Embryonic facial prominence (tissue), 1 donor: ENCODE results near the gene PACRG.

Source experiments
- DNase-seq: peaks from one replicate; pipeline ENCODE4 v3.0.0-alpha.2; 2016; ENCODE audit errors: extremely low spot score

Gene PACRG

DNA sequence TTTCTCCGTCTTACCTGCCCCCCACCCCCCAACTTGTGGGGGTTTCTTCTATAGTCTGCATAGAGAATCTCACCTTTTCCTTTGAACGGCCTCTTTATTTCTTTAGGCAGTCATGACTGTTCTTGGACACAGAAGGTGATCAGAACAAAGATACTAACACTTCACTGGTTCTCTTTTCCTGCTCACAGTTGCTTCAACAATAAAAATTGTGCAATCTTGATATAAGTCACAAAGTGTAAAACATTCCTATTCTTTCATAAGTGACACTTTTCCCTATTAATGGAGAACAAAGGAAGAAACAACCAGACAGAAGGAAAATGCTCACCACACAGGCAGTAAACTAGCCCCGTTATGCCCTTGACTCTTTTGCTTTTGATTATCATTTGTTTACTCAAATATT is 448.3 kb downstream of the PACRG start:
- no peak for DNase-seq

DNA sequence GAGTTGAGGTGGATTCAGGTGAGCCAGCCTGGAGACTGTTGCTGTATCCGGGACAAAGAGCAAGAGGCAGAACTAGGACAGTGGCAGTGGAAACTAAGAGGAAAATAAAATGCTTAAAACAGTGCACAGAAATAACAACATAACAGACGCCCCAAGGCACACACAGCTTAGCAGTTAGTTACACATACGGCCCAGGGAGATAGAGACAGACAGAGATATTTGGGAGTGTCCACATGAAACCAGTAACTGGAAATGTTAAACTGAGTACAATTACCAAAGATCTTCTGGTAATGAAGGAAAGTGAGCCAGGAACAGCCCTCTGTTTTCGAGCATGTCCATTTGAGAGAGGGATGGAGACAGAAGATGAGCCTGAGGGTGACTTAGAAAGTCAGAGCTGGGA is 449.2 kb downstream of the PACRG start:
- no peak for DNase-seq

DNA sequence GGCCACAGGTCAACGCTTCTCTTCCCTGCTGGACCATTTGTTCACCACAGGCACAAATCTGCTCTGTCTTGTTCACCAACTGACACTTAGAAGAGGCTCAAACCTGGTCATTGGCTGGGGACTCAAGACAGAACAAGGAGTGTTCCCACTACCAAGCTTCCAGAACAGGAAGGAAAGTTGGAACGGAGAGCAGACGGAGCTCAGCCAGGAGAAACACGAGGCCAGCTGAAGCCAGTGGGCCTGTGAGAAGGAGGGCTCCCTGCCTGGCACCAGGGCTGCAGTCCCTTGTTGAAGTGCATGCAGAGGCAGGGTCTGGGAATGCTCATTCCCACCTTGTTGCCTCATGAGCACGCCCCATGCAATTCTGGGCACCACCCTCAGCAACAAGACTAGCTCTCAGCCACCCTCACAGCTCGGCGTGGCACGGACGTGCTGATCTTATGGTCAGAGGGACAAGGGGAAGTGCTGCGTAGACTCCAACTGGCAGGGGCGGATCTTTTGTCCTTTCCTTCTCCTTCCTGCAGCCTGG is 450.2 kb downstream of the PACRG start:
- no peak for DNase-seq

DNA sequence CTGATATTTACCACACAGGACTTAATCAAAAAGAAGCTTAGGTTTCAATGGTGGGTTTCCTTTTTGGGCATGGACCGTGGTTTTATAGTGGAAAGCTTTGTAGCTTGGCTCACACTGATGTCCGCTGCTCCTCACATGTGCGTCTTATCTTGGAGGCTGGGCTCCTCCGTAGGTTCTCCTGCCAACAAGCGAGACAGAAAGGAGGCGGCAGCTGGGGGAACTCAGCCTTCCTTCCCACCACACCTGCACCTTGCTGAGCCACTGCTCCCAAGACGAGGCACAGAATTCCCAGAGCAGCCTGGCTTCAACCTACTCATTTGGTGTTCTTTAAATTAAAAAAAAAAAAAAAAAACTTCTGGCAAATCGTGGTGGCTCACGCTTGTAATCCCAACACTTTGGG is 451.3 kb downstream of the PACRG start:
- no peak for DNase-seq

DNA sequence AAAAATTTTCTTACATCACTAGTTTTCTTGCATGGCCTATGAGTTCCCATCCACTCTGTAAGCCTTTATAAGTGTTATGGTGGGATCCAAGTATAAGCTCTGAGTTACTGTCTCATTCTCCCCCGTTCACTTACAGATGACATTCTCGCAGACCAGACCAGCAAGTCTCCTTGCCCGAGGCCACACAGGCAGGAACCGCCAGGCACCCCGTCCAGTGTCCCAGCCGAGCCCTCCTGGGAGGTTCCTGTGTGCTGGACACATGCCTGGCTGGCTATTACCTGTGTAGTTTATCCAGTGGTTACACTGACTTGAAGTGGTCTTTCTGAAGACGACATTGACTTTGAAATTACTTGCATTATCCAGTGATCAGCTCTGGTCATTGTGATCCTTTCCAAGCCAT is 451.9 kb downstream of the PACRG start:
- no peak for DNase-seq

DNA sequence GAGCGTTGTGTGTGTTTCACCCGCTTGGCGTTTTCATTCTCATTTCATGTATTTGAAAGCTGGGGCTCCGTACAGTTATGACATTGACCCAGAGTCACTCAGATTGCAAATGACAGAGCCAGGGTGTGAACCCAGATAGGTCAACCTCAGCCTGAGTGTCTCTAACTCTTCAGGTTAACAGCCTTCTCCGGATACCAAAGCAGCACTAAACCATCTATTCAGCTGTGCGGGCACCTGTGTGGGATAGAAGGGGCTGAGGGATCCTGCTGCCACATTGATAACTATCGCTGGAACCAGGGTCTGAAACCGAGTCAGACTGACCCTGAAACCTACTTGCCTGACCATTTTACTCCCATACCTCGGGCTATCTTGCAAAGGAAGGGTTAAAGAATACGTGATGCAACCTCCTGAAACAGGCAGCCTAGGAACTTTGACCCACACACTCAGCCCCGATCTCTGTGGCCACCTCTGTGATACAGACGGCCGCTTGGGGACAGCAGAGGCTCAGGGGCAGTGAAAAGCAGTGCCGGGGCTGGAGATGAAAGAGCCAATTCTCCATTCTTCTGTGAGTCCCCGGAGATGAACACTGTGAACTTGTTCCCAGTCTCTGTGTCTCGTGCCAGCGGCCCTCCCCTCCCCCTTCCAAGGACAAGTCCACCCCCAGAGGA is 453.2 kb downstream of the PACRG start:
- no peak for DNase-seq

DNA sequence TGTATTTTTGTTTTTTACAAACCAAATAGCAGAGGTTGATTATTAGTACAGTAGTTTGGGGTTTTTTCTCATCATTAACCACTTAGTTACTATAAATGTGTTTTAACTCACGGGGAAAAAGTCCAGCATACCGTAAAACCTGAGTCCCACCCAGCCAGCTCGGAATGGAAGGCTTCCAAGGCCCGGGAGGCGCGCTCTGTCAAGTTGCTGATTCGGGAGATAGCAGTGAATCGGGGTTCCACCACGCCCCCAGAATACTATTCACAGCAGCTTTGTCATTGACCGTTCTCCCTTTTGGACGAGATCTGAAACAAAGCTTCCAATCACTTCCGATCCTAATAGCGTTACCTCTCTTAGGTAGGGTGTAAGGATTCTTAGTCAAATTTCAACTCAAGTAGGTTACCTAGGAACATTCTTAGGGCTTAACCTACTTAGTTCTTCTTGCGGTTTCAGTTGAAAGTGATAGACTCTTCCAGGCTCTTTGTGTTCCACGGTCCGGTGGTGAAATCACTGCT is 453.9 kb downstream of the PACRG start:
- no peak for DNase-seq

DNA sequence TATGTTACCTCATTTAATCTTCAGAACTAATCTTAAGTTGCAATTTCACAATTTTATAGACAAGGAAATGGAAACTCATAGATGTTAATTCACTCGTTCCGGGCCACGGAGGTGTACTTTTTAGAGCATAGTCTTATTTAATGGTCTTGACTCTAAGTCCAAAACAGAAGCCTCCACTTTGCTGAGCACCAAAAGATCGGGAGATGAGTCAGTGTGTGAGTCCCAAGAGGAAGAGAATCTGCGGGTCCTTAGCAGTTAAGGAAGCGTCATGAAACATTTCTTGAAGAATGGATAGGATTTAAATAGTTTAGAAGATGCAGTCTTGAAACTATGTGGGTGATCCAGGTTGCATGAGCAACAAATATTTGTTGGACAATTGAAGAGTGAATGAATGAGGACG is 454.9 kb downstream of the PACRG start:
- DNase-seq: no peak

DNA sequence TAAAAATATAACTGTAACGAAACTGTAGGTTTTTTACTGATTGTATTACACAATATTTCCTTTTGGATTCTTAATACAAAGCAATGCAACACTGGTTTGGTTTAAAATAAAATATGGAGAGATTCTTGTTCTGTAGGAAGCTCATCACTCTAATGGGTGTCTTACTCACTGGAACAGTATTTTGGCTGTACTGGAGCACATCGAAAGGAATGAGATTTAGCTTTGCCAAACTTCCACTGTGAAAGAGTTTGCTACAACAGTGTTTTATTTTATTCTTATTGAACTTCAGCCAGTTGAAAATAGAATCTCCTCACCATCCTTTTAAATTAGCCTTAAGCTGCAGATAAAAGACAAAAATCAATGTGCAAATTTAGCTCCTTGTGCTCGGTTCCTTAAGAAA is 456.0 kb downstream of the PACRG start:
- DNase-seq: no peak

DNA sequence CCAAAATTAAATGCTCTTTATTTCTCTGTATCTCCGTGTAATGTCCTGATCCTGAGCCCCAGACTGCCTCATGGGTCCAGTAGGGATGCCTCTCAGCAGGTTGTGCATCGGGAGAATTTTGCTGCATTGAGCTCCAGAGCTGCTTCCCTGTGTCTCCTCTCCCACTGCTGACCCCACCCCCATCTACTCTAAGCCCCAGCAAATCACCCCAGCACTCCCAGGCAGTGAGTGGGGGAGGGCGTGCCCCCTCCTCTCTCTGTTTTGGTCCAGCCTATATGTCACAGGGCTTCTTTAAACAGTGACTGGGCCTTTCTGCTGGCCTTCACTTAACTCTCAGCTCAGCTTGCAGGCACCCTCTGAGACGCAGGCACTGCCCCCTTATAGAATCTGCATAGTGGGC is 458.0 kb downstream of the PACRG start:
- DNase-seq: no peak

DNA sequence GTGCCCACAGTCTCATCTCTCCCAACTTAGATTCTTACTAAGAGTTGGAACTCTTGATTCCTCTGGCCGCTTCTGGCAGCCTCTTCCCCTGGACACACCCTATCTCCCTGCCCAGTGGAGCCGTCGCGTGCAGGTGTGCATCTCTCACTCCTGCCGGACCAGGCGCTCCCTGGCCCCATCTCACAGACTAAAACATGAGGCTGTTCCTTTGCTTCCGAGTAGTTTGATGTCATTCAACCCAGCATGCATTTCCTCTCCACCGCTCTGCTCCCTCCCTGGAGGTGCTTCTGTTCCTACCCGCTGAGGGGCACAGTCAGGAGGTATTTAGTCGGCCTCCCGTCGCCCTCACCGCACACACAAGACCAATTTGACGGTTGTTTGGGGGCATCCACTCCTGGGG is 458.8 kb downstream of the PACRG start:
- no peak for DNase-seq

DNA sequence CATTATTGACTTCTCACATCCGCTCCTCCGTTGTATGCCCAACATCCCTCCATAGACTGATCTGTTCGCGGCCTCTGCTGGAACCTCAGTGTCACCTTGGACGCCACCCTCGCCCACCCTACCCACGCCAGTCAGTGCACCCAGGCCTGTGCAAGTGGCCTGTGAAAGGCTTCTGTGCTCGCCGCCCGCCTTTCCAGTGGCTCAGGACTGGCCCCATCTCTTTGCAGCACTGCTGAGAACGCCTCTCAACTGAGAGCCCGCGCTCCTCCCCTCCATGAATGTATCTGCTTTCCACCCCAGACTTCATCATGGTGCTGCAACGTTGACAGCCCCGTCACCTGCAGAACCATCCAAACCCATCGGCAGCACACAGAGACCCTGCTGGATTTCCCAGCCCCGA is 459.4 kb downstream of the PACRG start:
- DNase-seq: no peak

DNA sequence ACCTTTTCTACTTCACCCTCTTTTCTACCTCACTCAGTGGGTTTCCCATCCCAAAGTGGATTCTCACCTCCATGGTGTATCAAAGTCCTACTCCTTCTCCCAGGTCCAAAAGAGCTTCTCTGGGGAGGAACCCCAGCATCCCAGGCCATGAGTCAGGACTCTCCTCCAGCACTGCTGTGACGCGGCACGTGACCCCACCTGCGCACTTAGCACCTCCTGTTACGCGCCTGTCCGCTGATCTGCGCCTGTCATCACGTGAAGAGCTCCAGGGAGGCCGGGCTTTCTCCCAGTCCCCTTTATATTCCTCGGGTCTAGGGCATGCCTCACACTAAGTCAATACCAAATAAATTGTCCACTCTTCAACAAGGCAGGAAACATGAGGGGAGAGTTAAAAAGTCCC is 459.8 kb downstream of the PACRG start:
- no peak for DNase-seq

DNA sequence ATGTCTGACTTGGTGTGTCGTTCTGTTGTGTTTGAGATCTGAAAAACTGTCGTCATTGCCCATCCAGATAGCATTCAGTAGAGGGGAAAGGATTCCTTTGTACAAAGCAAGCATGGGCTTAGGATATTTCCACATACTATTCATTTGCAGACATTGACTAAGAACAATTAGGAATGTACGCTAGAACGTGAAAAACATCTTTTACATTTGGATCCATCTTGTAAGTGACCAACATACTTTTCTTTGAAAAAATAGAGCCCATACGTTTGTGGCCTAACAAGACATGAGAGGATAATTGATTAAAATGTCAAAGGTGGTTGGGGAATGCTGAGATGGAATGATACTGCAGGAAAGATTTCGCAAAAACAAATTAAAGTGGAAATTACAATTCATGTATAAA is 461.0 kb downstream of the PACRG start:
- DNase-seq: no peak

DNA sequence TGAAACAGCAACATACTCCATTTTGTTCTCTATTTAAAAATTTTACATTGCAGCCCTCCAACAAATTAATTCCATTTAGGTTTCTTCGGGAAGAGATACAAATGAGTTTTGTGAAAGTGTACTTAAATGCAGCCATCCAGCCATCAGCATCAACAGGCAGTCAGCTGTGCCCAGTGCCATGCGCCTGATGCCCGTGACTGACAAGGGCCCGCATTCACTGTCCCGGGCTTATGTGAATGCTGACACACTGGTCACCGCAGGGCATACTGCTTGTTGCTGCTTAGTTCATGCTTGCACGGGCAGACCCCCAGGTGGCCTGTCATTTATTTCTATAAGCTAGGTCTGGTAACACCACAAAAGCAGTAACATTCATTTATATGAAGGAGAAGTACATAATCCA is 461.8 kb downstream of the PACRG start:
- no peak for DNase-seq

DNA sequence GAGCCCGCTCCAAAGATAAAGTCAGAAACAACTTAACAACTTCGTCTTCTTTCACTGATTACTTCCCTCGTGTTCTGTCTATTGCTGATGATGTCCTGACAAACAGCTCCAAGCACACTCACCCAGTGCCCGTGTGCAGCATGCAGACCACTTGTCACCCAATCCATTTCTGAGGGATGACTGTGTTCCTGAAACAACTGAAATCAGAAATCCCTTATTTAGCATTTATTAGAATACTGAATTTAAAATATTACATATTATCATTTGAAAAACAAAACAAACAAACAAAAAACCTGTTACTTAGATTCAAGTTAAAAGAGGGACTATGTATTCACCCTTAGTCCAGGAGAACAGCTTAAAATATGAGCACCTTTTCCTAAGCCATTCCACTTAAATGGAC is 463.0 kb downstream of the PACRG start:
- DNase-seq: no peak

DNA sequence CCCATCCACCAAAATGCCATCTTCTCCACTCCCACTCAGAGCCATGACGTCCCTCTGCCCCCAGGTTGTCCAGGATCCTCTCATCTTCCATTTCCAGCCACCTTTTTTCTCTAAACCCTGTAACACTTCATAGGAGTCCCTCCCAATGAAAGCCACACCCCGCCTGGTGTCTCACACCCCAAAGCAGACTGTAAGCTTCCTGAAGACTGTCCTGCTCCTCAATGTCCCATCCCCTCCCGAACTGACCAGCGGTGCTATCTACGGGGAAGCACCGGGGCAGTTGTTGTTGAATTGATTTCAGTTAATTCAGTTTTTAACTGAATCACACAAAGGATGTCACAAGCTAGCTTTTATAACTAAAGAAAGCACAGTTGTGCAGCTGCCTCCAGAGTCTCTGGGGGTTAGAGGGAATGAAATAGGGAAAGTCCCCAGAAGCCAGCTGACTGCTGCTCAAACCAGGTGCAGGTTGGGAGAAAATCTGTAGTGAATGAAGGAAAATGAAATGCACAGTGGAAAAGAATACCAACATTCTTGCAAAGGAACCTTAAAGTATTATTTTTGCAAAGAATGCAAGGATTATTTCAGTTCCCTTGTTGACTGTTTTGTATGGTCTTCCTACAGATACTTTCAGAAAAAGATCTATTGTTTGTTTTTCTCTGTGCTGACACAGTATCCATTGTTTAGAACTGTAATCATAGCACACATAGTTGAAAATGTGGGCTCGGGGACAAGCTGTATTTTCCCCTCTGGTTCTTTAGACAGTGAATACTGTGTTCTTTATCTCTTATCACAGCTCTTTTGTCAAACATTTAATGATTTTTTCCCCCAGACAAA is 464.1 kb downstream of the PACRG start:
- DNase-seq: no peak

DNA sequence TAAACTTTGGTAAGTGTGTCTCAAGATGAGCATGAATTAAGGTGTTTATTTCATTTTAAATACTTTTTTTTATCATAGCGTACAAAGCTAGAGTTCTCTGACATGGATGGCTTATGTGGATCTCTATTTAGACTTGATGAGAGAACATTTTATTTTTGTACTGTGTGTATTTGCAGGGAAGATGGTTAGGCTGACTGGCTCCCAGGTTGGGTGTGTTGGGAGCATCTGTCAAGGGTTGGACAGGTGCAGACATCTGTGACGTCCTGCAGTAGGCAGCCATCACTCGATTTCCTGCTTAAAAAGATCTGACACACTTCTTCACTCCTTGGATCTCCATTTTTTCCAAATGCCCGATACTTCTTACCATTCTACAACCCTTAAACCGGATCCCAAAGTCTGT is 464.8 kb downstream of the PACRG start:
- no peak for DNase-seq

DNA sequence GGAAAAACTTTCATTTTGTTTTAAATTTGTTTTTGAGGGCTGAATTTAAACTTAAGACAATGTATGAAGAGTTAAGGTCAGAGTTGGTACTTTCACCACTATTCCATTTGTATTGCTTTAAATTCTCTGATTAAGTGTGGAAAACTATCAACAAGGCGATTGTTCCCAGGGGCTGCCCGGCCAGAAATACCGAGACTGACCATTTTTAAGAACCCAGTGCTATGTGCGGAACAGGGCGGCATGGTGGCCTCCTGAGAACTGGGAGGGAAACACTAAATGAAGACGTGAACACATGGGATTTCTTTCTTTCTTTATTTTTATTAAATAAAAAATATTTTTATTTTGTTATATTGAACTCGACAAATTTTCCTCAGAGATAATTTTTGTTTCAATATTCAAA is 465.6 kb downstream of the PACRG start:
- no peak for DNase-seq

DNA sequence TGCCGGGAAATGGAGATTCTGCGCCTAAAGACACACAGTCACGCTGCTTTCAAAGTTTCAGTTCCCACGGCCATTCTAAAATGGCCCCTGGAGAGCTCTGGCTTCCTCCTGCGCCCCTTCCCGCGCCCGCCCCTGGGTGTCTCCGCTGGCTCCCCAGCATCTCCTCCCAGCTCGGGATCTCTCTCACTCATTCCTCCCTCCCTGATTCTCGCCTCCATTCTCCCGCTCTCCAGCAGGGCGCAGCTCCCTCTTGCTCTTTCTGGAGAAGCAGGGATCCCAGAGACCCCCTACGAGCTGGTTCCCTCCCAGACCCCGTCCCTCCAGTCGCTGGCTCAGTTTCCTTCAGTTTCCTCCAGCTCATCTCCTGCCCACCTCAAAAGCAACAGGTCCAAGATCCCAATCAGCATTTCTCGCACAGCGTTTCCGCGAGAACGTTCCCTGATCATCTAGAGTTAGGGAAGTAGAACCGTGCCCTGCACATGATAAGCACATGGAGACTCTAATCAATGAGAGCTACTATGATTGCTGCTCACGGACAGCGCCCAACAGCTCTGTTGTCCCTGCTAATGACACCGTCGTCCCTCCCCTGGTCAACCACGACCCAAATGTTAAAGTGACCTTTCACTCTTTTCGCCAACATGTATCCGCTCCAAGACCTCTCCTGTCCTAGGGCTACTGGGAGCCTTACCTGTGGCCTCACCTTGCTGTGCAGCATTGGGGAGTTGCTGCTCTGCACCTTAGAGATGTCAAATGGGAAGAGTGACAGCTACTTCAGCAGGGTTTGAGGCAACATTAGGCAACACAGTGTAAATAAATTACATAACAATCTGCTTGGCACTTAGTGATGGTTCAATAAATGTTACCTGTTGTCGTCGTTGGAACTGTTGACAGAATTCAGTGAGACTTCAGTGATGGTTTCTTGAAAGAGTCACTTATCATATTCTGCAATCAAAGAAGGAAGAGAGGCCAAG is 468.2 kb downstream of the PACRG start:
- no peak for DNase-seq

DNA sequence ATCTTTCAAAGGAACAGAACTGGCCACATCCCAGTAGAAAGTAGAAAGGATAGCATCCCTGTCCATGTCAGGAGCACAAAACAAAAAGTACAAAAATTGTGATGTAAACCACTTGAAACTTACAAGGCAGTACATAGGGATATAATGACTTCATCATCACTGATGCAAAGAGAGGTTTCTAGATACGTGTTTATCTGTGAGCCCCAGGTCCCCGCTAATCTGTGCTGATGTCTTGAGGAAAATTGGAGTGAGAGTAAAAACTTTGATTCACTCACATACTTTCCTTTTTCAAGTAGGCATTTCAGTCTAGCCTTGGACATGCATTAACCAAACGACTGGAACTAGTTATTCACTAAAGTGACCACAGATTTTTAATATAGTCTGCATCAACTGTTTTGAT is 470.1 kb downstream of the PACRG start:
- no peak for DNase-seq

DNA sequence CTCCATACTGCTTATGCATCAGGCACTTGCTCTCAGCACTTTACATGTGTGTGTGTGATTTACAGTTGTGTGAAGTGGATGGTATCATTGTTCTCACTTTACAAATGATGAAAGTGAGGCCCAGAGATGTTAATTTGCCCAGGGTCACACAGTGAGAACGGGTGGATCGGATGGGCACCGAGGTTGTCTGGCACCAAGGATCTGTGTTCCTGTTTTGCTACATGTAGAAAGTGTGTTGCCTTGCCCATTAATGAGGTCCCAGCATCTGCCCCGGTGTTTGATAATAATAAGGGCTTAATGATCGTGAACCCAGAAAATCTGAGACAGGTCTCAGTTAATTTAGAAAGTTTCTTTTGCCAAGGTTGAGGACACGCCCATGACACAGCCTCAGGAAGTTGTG is 470.6 kb downstream of the PACRG start:
- DNase-seq: no peak
